ENCODE data around the gene DLG5. TPM values are rescaled to one million over a fixed set of nuclear protein-coding genes. Genes with fewer than 3 reads are reported as not detected.

DLG5 gene
- total RNA-seq, 1 experiment from 2014 or later: 69.7 TPM

- Histone ChIP-seq H3K36me3 (ENCODE audit: control insufficient read depth, insufficient read depth, low read length) (peaks cover 4% of the 10 kb centered on the region), H3K9me3 (no peaks in the 10 kb centered on the region), H3K27me3 (replicated peaks; ENCODE audit: control insufficient read depth, insufficient read depth, low read length) (no peaks in the 10 kb centered on the region), H3K4me1 (peaks cover 19% of the 10 kb centered on the region), H3K4me3 (ENCODE audit: low read depth, low read length) (no peak overlapping the region)
- ChIA-PET POLR2A (no interaction called here), CTCF (interaction anchor here (0.5 kb wide), 1 partner anchor 9 kb away, joined by 4 read pairs; no protein-coding TSS in a partner anchor)
- no peak for DNase-seq
- no TSS peak for BruUV-seq (replicated peaks)
- no peaks in the 10 kb centered on the region for H3K9me3 Mint-ChIP-seq (ENCODE audit: unreplicated experiment)
- H3K36me3 Mint-ChIP-seq (ENCODE audit: insufficient read depth, unreplicated experiment): peaks cover 61% of the 10 kb centered on the region
- no peak overlapping the region for H3K27ac Mint-ChIP-seq (ENCODE audit: unreplicated experiment)
- no peak for TF ChIP-seq CTCF (IDR thresholded peaks at IDR 0.05; ENCODE audit: insufficient read depth in 1 of 2, low read depth in 1 of 2, low read length in 1 of 2, severe bottlenecking in 1 of 2, unreplicated experiment in 1 of 2)
- intact Hi-C loops (cut with micrococcal nuclease; ENCODE audit: unreplicated experiment): no loop called here
- H3K27me3 Mint-ChIP-seq (ENCODE audit: insufficient read depth, unreplicated experiment): no peaks in the 10 kb centered on the region
- peaks cover 17% of the 10 kb centered on the region for H3K4me1 Mint-ChIP-seq (ENCODE audit: low read depth, unreplicated experiment)
- H3K4me3 Mint-ChIP-seq (ENCODE audit: unreplicated experiment): no peak overlapping the region
Measured at GRCh38 chr10:77868523-77868922, 58.0 kb downstream of the DLG5 start.

GRCh38 chr10:77867124-77867719 lies 59.3 kb downstream of the DLG5 start:
- intact Hi-C loops (cut with micrococcal nuclease; ENCODE audit: unreplicated experiment): no loop called here
- H3K36me3 ChIP-seq (ENCODE audit: control insufficient read depth, insufficient read depth, low read length): peaks cover 4% of the 10 kb centered on the region
- CTCF ChIA-PET: no interaction called here
- DNase-seq: no peak
- Mint-ChIP-seq H3K4me3 (ENCODE audit: unreplicated experiment) (no peak overlapping the region), H3K27ac (ENCODE audit: unreplicated experiment) (no peak overlapping the region), H3K36me3 (ENCODE audit: insufficient read depth, unreplicated experiment) (peaks cover 61% of the 10 kb centered on the region), H3K9me3 (ENCODE audit: unreplicated experiment) (no peaks in the 10 kb centered on the region), H3K4me1 (ENCODE audit: low read depth, unreplicated experiment) (peaks cover 13% of the 10 kb centered on the region), H3K27me3 (ENCODE audit: insufficient read depth, unreplicated experiment) (no peaks in the 10 kb centered on the region)
- H3K9me3 ChIP-seq: no peaks in the 10 kb centered on the region
- H3K27me3 ChIP-seq (replicated peaks; ENCODE audit: control insufficient read depth, insufficient read depth, low read length): no peaks in the 10 kb centered on the region
- no TSS peak for BruUV-seq (replicated peaks)
- POLR2A ChIA-PET: no interaction called here
- H3K4me3 ChIP-seq (ENCODE audit: low read depth, low read length): no peak overlapping the region
- peaks cover 19% of the 10 kb centered on the region for H3K4me1 ChIP-seq
- no peak for TF ChIP-seq CTCF (IDR thresholded peaks at IDR 0.05; ENCODE audit: insufficient read depth in 1 of 2, low read depth in 1 of 2, low read length in 1 of 2, severe bottlenecking in 1 of 2, unreplicated experiment in 1 of 2)

- ChIA-PET CTCF (no interaction called here), POLR2A (no interaction called here)
- Mint-ChIP-seq H3K4me3 (ENCODE audit: unreplicated experiment) (no peak overlapping the region), H3K4me1 (ENCODE audit: low read depth, unreplicated experiment) (peaks cover 13% of the 10 kb centered on the region), H3K9me3 (ENCODE audit: unreplicated experiment) (no peaks in the 10 kb centered on the region), H3K27ac (ENCODE audit: unreplicated experiment) (no peak overlapping the region), H3K27me3 (ENCODE audit: insufficient read depth, unreplicated experiment) (no peaks in the 10 kb centered on the region), H3K36me3 (ENCODE audit: insufficient read depth, unreplicated experiment) (peaks cover 60% of the 10 kb centered on the region)
- DNase-seq: no peak
- intact Hi-C loops (cut with micrococcal nuclease; ENCODE audit: unreplicated experiment): no loop called here
- no TSS peak for BruUV-seq (replicated peaks)
- peaks cover 19% of the 10 kb centered on the region for H3K4me1 ChIP-seq
- H3K9me3 ChIP-seq: no peaks in the 10 kb centered on the region
- no peaks in the 10 kb centered on the region for H3K27me3 ChIP-seq (replicated peaks; ENCODE audit: control insufficient read depth, insufficient read depth, low read length)
- peaks cover 4% of the 10 kb centered on the region for H3K36me3 ChIP-seq (ENCODE audit: control insufficient read depth, insufficient read depth, low read length)
- no peak overlapping the region for H3K4me3 ChIP-seq (ENCODE audit: low read depth, low read length)
- TF ChIP-seq CTCF (IDR thresholded peaks at IDR 0.05; ENCODE audit: insufficient read depth in 1 of 2, low read depth in 1 of 2, low read length in 1 of 2, severe bottlenecking in 1 of 2, unreplicated experiment in 1 of 2): no peak
Measured at GRCh38 chr10:77866598-77866997, 60.0 kb downstream of the DLG5 start.

Measured in Caco-2 (cell line).